SK-N-SH (cell line): Measurements from ENCODE around the gene FLCN.

Source experiments
- EP300 ChIP-seq, 2 experiments: IDR thresholded peaks; 2 replicates each; pipeline versions ENCODE4 v1.4.0 to v1.6.1; 2012; ENCODE audit warnings: borderline replicate concordance in 1 of 2, low read depth in 1 of 2, low read length in 1 of 2
- FOXJ3 ChIP-seq: sonication (generic); formaldehyde crosslinking; IDR thresholded peaks from 2 replicates; pipeline ENCODE4 v1.5.1; 2020; ENCODE audit warnings: mild to moderate bottlenecking, missing genetic modification reagents
- MXI1 ChIP-seq: IDR thresholded peaks from 2 replicates; pipeline ENCODE4 v1.6.1; 2012; ENCODE audit warnings: mild to moderate bottlenecking, low read depth, low read length, improper control_type of control experiment

DNA sequence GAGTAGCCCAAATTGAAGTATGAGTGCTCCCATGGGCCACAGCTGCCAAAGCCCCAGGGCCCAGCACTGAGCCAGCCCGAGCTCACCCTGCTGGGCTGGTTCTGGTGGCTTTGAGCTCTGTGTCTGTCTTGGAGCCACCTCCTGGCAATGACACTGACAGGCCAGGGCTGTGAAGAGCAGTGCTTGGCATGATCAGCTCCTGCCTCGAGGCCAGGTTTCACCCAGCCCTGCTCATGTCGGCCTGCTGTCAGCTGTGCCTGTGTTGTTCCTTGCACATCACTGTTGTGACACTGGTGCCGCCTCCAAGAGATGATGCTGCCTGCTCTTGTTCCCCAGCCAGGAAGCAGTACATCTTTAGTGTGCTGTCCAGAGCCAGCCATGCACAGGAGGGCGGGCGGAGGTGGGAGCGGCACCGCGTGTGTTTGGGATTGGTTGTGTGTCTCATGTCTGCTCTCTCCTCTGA is 56.8 kb downstream of the FLCN start:
- no peak for TF ChIP-seq EP300 (IDR thresholded peaks at IDR 0.05; ENCODE audit: borderline replicate concordance in 1 of 2, low read depth in 1 of 2, low read length in 1 of 2)
- TF ChIP-seq FOXJ3 = no peak
- TF ChIP-seq MXI1 = no peak
